H1 (cell line): Measurements from ENCODE around the gene AP2B1.

Experiments
- BRCA1 ChIP-seq: IDR thresholded peaks from 2 replicates; pipeline ENCODE4 v1.6.1; 2012; ENCODE audit warnings: low read depth, low read length, improper control_type of control experiment
- CREB1 ChIP-seq: IDR thresholded peaks from 2 replicates; pipeline ENCODE4 v1.6.1; 2012; ENCODE audit warnings: inconsistent platforms
- HDAC2 ChIP-seq, 2 experiments: fragments of 300-600 bp in 1 of 2; sonication (generic) in 1 of 2; IDR thresholded peaks; 2 replicates each; pipeline ENCODE4 v1.6.1; 2011 to 2012; ENCODE audit warnings: low read depth in 2 of 2, low read length in 2 of 2, mild to moderate bottlenecking in 2 of 2, moderate library complexity in 2 of 2, borderline replicate concordance in 1 of 2, inconsistent platforms in 1 of 2
- NRF1 ChIP-seq: IDR thresholded peaks from 2 replicates; pipeline ENCODE4 v1.6.1; 2011; ENCODE audit warnings: mild to moderate bottlenecking, low read depth, low read length, improper control_type of control experiment
- RFX5 ChIP-seq: IDR thresholded peaks from 2 replicates; pipeline ENCODE4 v1.6.1; 2011; ENCODE audit warnings: low read depth, low read length, improper control_type of control experiment, borderline replicate concordance
- SRF ChIP-seq: IDR thresholded peaks from 2 replicates; pipeline ENCODE4 v1.6.1; 2011; ENCODE audit warnings: mild to moderate bottlenecking, low read depth, low read length, moderate library complexity
- YY1 ChIP-seq: IDR thresholded peaks from 2 replicates; pipeline ENCODE4 v1.6.1; 2011; ENCODE audit warnings: low read depth, mild to moderate bottlenecking, low read length
- ZNF274 ChIP-seq: IDR thresholded peaks from 2 replicates; pipeline ENCODE4 v1.7.0; 2012; ENCODE audit warnings: low read length, borderline replicate concordance; ENCODE audit errors: extremely low read depth
- TF ChIP-seq, protein P1 (sequence below), 3 experiments: IDR thresholded peaks; 1 replicate in 2 of 3; 2 replicates in 1 of 3; pipeline versions ENCODE4 v1.5.1 to v1.6.1; 2011; ENCODE audit warnings: low read length in 3 of 3, mild to moderate bottlenecking in 3 of 3, inconsistent platforms in 2 of 3, low read depth in 1 of 3, moderate library complexity in 1 of 3; ENCODE audit not compliant: insufficient read depth in 1 of 3; ENCODE audit errors: control extremely low read depth in 1 of 3
- TF ChIP-seq, protein P2 (sequence below): IDR thresholded peaks from 2 replicates; pipeline ENCODE4 v1.6.1; 2011; ENCODE audit warnings: low read depth, mild to moderate bottlenecking, low read length; ENCODE audit not compliant: insufficient read depth

DNA sequence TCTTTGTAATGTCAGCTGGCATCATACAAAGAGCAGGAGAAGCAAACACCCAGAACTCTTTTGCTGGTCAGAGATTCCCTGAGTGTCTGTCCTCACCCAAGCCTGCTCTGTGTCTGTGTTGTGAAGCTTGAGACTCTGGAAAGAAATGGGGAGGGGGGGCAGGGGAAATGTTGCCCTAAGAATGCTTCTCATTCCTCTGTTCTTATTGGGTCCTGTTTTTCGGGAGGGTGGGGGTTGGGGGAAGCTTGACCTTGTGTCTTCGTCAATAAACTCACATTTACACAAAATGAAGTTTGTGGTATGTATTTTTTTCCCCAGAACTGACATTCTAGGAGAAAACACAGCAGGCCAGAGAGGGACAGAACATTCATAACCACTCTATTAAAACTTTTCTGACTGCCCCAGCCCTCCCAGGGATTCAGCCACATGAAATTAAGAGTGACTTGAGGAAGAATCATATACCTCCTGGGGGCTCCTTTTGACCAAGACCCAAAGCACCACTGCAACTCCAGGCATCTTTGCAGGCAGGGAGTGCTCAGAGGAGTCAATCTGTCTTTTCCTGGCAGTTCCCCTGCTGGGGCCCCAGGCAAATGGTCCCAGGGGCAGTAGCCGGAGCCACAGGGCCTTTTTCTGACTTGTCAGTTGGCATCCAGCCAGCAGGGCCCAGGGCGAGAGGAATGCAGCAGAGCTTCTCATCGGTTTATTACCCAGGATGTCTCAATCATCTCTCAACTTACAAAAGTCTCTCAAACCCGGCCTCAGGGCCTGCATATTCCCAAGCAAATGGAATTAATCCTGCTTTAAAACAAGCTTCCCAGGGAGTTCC, 139.2 kb downstream of the AP2B1 start:
- TF ChIP-seq RFX5: no peak
- no peak for TF ChIP-seq HDAC2 (IDR thresholded peaks at IDR 0.05; ENCODE audit: borderline replicate concordance in 1 of 2, low read depth in 2 of 2, low read length in 2 of 2)
- TF ChIP-seq NRF1: no peak
- no peak for TF ChIP-seq BRCA1
- no peak for TF ChIP-seq YY1
- TF ChIP-seq SRF: no peak
- TF ChIP-seq CREB1: no peak
- no peak for TF ChIP-seq ZNF274
- TF ChIP-seq, protein P1, sequence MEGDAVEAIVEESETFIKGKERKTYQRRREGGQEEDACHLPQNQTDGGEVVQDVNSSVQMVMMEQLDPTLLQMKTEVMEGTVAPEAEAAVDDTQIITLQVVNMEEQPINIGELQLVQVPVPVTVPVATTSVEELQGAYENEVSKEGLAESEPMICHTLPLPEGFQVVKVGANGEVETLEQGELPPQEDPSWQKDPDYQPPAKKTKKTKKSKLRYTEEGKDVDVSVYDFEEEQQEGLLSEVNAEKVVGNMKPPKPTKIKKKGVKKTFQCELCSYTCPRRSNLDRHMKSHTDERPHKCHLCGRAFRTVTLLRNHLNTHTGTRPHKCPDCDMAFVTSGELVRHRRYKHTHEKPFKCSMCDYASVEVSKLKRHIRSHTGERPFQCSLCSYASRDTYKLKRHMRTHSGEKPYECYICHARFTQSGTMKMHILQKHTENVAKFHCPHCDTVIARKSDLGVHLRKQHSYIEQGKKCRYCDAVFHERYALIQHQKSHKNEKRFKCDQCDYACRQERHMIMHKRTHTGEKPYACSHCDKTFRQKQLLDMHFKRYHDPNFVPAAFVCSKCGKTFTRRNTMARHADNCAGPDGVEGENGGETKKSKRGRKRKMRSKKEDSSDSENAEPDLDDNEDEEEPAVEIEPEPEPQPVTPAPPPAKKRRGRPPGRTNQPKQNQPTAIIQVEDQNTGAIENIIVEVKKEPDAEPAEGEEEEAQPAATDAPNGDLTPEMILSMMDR (IDR thresholded peaks at IDR 0.05; ENCODE audit: control extremely low read depth in 1 of 3, insufficient read depth in 1 of 3, low read depth in 1 of 3, low read length in 3 of 3): no peak
- TF ChIP-seq, protein P2, sequence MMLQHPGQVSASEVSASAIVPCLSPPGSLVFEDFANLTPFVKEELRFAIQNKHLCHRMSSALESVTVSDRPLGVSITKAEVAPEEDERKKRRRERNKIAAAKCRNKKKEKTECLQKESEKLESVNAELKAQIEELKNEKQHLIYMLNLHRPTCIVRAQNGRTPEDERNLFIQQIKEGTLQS: no peak
